OCI-LY7 (cell line): ENCODE results near the gene ARHGAP6. TPM values are rescaled to one million over a fixed set of nuclear protein-coding genes. Genes with fewer than 3 reads are reported as not detected.

Experiments used
- BruUV-seq: library from RNA; stranded (reverse); fragments of 400-500 nt; replicated peaks from 2 replicates; lab custom pipeline; 2021; lab: Mats Ljungman, UMichigan
- CTCF ChIA-PET: fragments of 300-600 bp; sonication (Branson Sonifier 250); formaldehyde crosslinking; loops from one replicate; lab custom pipeline; 2022; ENCODE audit warnings: antibody characterized with exemption; ENCODE audit not compliant: unreplicated experiment; lab: Charles Lee
- POLR2A ChIA-PET: fragments of 300-600 bp; sonication (Branson Sonifier 250); formaldehyde crosslinking; loops from one replicate; lab custom pipeline; 2022; ENCODE audit warnings: antibody characterized with exemption; lab: Charles Lee
- DNase-seq: peaks from one replicate; pipeline ENCODE4 v3.0.0-alpha.2; 2015; ENCODE audit warnings: low spot score
- H2AFZ ChIP-seq: fragments of 200-600 bp; sonication (generic), shearing (Covaris generic); 2 replicates; pipeline ENCODE4 v1.6.1; 2014; ENCODE audit warnings: mild to moderate bottlenecking, antibody characterized with exemption, low read length, moderate library complexity
- H3K27ac ChIP-seq: fragments of 200-600 bp; sonication (generic); 2 replicates; pipeline ENCODE4 v1.5.1; 2014; ENCODE audit warnings: mixed run types, low read depth, mild to moderate bottlenecking, moderate library complexity, low read length, inconsistent platforms; ENCODE audit not compliant: poor library complexity, severe bottlenecking
- H3K36me3 ChIP-seq: fragments of 200-600 bp; sonication (generic); 2 replicates; pipeline ENCODE4 v1.6.1; 2014; ENCODE audit warnings: mild to moderate bottlenecking, antibody characterized with exemption, low read length, moderate library complexity, mixed read lengths; ENCODE audit not compliant: insufficient read depth
- H3K4me1 ChIP-seq: fragments of 200-600 bp; sonication (generic); 2 replicates; pipeline ENCODE4 v1.5.1; 2014; ENCODE audit warnings: mild to moderate bottlenecking, low read length; ENCODE audit not compliant: insufficient read depth, poor library complexity, severe bottlenecking
- H3K4me2 ChIP-seq: fragments of 200-600 bp; sonication (generic); 2 replicates; pipeline ENCODE4 v1.6.1; 2014; ENCODE audit warnings: mild to moderate bottlenecking, low read length
- H3K4me3 ChIP-seq: fragments of 200-600 bp; sonication (generic); 2 replicates; pipeline ENCODE4 v1.5.1; 2014; ENCODE audit warnings: mild to moderate bottlenecking, low read depth, low read length; ENCODE audit not compliant: poor library complexity, severe bottlenecking
- H3K79me2 ChIP-seq: fragments of 200-600 bp; sonication (generic); 2 replicates; pipeline ENCODE4 v1.6.1; 2016; ENCODE audit warnings: low read depth, mild to moderate bottlenecking, low read length, moderate library complexity, mixed read lengths; ENCODE audit not compliant: insufficient read depth
- H3K9me2 ChIP-seq: fragments of 200-600 bp; sonication (generic); 2 replicates; pipeline ENCODE4 v1.6.1; 2016; ENCODE audit warnings: mild to moderate bottlenecking, low read length, mixed read lengths; ENCODE audit not compliant: insufficient read depth
- H3K9me3 ChIP-seq: fragments of 200-600 bp; sonication (generic); 2 replicates; pipeline ENCODE4 v1.6.1; 2014; ENCODE audit warnings: mild to moderate bottlenecking, mixed run types, low read length, mixed read lengths
- H4K20me1 ChIP-seq: fragments of 200-600 bp; sonication (generic); 2 replicates; pipeline ENCODE4 v1.6.1; 2014; ENCODE audit warnings: mild to moderate bottlenecking, antibody characterized with exemption, low read length, moderate library complexity, mixed read lengths; ENCODE audit not compliant: insufficient read depth
- EZH2phosphoT487 ChIP-seq: fragments of 200-600 bp; sonication (generic); IDR thresholded peaks from 2 replicates; pipeline ENCODE4 v1.6.1; 2018; ENCODE audit warnings: low read depth, borderline replicate concordance, mild to moderate bottlenecking, mixed run types, antibody characterized with exemption, low read length, moderate library complexity, mixed read lengths
- intact Hi-C: fragments of 100-400 bp; cut with micrococcal nuclease; formaldehyde crosslinking; loops from one replicate; pipeline ENCODE4 v1.10.0; 2022; ENCODE audit not compliant: unreplicated experiment
- total RNA-seq, 2 experiments: library from RNA; depleted of rRNA in 1 of 2; stranded (reverse); fragments of >200 nt in 1 of 2; shearing (Covaris generic) in 1 of 2; gene quantifications; 2 replicates each; pipeline ENCODE4 v1.2.3, GENCODE V29; 2014 to 2022
- TF ChIP-seq, protein P1 (sequence below): fragments of 200-600 bp; sonication (generic); conservative IDR thresholded peaks from 2 replicates; pipeline ENCODE4 v1.5.1; 2014; ENCODE audit warnings: mild to moderate bottlenecking, antibody characterized with exemption, low read length, moderate library complexity, mixed read lengths

Gene ARHGAP6
- total RNA-seq, 2 experiments from 2014 or later: not detected

DNA sequence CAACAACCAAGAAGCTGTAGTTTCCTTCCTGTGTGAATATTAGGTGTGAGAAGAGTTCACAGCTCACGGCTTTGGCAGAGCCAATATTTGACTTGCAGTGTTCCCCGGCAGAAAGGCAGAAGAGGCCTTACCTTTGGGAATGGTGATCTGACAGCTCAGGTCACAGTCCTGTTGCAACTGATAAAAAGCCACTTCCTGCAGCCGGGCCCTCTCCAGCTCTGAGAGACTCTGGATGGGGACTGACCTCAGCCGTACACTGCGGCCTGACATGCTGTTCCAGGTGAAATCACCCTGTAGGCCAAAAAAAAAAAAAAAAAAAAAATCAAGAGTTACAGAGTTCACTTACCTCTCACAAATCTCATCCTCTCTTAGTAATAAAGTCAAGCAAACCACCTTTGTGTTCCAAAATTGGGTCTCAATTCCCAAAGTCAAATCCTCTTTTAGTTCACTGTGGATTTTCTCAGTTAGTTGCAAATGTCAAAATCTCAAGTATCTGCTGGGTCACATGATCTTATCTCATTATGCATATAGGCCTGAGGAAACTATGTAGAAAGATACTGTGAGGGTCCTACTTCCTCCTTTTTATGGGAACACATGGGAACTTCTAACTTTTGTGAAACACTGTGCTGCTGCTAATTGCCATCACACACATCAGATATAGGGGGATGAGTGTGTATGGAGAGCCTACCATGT lies 411.2 kb downstream of the ARHGAP6 start:
- H2AFZ ChIP-seq: no peak overlapping the region
- H3K9me3 ChIP-seq: no peaks in the 10 kb centered on the region
- POLR2A ChIA-PET: no interaction called here
- no peaks in the 10 kb centered on the region for H3K4me1 ChIP-seq
- no peaks in the 10 kb centered on the region for H3K9me2 ChIP-seq
- H3K4me3 ChIP-seq: no peak overlapping the region
- no peaks in the 10 kb centered on the region for H3K36me3 ChIP-seq
- H3K4me2 ChIP-seq: no peak overlapping the region
- BruUV-seq: no TSS peak
- intact Hi-C loops: no loop called here
- CTCF ChIA-PET: no interaction called here
- no peaks in the 10 kb centered on the region for H4K20me1 ChIP-seq
- DNase-seq: no peak
- no peak overlapping the region for H3K27ac ChIP-seq
- no peak for TF ChIP-seq EZH2phosphoT487
- TF ChIP-seq, protein P1, sequence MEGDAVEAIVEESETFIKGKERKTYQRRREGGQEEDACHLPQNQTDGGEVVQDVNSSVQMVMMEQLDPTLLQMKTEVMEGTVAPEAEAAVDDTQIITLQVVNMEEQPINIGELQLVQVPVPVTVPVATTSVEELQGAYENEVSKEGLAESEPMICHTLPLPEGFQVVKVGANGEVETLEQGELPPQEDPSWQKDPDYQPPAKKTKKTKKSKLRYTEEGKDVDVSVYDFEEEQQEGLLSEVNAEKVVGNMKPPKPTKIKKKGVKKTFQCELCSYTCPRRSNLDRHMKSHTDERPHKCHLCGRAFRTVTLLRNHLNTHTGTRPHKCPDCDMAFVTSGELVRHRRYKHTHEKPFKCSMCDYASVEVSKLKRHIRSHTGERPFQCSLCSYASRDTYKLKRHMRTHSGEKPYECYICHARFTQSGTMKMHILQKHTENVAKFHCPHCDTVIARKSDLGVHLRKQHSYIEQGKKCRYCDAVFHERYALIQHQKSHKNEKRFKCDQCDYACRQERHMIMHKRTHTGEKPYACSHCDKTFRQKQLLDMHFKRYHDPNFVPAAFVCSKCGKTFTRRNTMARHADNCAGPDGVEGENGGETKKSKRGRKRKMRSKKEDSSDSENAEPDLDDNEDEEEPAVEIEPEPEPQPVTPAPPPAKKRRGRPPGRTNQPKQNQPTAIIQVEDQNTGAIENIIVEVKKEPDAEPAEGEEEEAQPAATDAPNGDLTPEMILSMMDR: no peak
- no peaks in the 10 kb centered on the region for H3K79me2 ChIP-seq

DNA sequence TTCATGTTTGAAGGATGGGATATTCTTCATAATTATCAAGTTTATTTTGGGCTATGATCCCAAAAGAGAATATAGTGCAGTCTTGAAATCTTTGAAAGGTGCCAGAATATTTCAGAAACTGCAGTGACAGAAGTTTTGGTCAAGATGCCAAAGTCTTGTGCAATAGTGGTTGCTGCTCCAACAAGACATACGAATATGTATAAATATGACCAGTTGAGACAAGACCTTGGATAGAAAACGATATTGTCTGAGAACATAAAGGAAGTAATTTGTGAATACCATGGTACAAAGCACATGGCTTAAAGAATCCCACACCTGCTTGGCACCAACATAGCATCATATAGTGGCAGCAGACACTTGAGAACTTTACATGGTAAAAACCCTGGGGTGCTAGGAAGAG lies 421.1 kb downstream of the ARHGAP6 start:
- H3K4me2 ChIP-seq: no peak overlapping the region
- TF ChIP-seq, protein P1: no peak
- no peaks in the 10 kb centered on the region for H3K36me3 ChIP-seq
- no peaks in the 10 kb centered on the region for H3K4me1 ChIP-seq
- no peaks in the 10 kb centered on the region for H3K9me2 ChIP-seq
- intact Hi-C loops: no loop called here
- POLR2A ChIA-PET: no interaction called here
- no peaks in the 10 kb centered on the region for H4K20me1 ChIP-seq
- H3K79me2 ChIP-seq: no peaks in the 10 kb centered on the region
- CTCF ChIA-PET: no interaction called here
- no peaks in the 10 kb centered on the region for H3K9me3 ChIP-seq
- DNase-seq: no peak
- no TSS peak for BruUV-seq
- H2AFZ ChIP-seq: no peak overlapping the region
- H3K4me3 ChIP-seq: no peak overlapping the region
- H3K27ac ChIP-seq: no peak overlapping the region

DNA sequence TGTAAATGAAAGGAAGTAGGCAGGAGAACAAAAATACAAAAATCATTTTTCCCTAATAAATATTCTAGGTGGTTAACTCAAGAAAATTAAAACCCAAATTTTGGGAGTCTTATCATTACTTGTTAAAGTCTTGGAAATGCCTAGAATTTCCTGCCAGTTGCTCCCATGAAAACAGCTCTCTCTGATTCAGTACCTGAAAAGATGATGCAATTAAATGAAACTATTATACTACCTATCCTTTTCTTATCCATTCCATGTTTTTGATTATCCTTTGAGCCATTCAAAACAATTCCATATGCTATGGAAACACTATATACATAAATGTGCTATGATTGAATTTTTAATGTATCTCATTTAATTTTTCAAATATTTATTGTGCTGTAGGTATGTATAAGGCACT lies 423.0 kb downstream of the ARHGAP6 start:
- TF ChIP-seq EZH2phosphoT487: no peak
- TF ChIP-seq, protein P1: no peak
- BruUV-seq: no TSS peak
- no peak overlapping the region for H2AFZ ChIP-seq
- POLR2A ChIA-PET: no interaction called here
- intact Hi-C loops: no loop called here
- no peak overlapping the region for H3K4me2 ChIP-seq
- H3K36me3 ChIP-seq: no peaks in the 10 kb centered on the region
- H3K27ac ChIP-seq: no peak overlapping the region
- no peaks in the 10 kb centered on the region for H4K20me1 ChIP-seq
- no peaks in the 10 kb centered on the region for H3K4me1 ChIP-seq
- DNase-seq: no peak
- CTCF ChIA-PET: no interaction called here
- no peaks in the 10 kb centered on the region for H3K9me2 ChIP-seq
- no peaks in the 10 kb centered on the region for H3K79me2 ChIP-seq
- H3K4me3 ChIP-seq: no peak overlapping the region
- H3K9me3 ChIP-seq: no peaks in the 10 kb centered on the region
